ENCODE measurements around the gene NOP56.

NOP56 gene

GRCh38 chr20:2698912-2699311, 46.5 kb downstream of the NOP56 start:
- peaks cover 0 to 3% (median 0%) of the 10 kb centered on the region in 5 donors for H3K4me1 ChIP-seq (ENCODE audit: control insufficient read depth in 5 of 5, insufficient read depth in 5 of 5, low read length in 5 of 5)
- H3K27me3 ChIP-seq (ENCODE audit: control insufficient read depth in 5 of 5, insufficient read depth in 4 of 5, low read length in 5 of 5): peaks cover 27 to 56% (median 31%) of the 10 kb centered on the region in 5 donors
- H3K9ac ChIP-seq (ENCODE audit: low read length in 5 of 5): no peak overlapping the region
- H3K27ac ChIP-seq (ENCODE audit: low read depth, low read length): no peak overlapping the region
- H3K4me3 ChIP-seq (ENCODE audit: low read depth in 1 of 5, low read length in 5 of 5): no peak overlapping the region
- H3K36me3 ChIP-seq (ENCODE audit: control insufficient read depth in 5 of 5, insufficient read depth in 5 of 5, low read length in 5 of 5): no peaks in the 10 kb centered on the region
- H3K9me3 ChIP-seq (ENCODE audit: control insufficient read depth in 5 of 5, low read length in 5 of 5): no peaks in the 10 kb centered on the region

GRCh38 chr20:2699775-2700413, 47.5 kb downstream of the NOP56 start:
- peaks cover 21 to 48% (median 23%) of the 10 kb centered on the region in 5 donors for H3K27me3 ChIP-seq (ENCODE audit: control insufficient read depth in 5 of 5, insufficient read depth in 4 of 5, low read length in 5 of 5)
- no peaks in the 10 kb centered on the region for H3K4me1 ChIP-seq (ENCODE audit: control insufficient read depth in 5 of 5, insufficient read depth in 5 of 5, low read length in 5 of 5)
- H3K27ac ChIP-seq (ENCODE audit: low read depth, low read length): no peak overlapping the region
- no peaks in the 10 kb centered on the region for H3K36me3 ChIP-seq (ENCODE audit: control insufficient read depth in 5 of 5, insufficient read depth in 5 of 5, low read length in 5 of 5)
- no peak overlapping the region for H3K9ac ChIP-seq (ENCODE audit: low read length in 5 of 5)
- H3K9me3 ChIP-seq (ENCODE audit: control insufficient read depth in 5 of 5, low read length in 5 of 5): no peaks in the 10 kb centered on the region
- no peak overlapping the region for H3K4me3 ChIP-seq (ENCODE audit: low read depth in 1 of 5, low read length in 5 of 5)

GRCh38 chr20:2700913-2701620, 48.6 kb downstream of the NOP56 start:
- H3K9ac ChIP-seq (ENCODE audit: low read length in 5 of 5): no peak overlapping the region
- no peaks in the 10 kb centered on the region for H3K4me1 ChIP-seq (ENCODE audit: control insufficient read depth in 5 of 5, insufficient read depth in 5 of 5, low read length in 5 of 5)
- H3K36me3 ChIP-seq (ENCODE audit: control insufficient read depth in 5 of 5, insufficient read depth in 5 of 5, low read length in 5 of 5): no peaks in the 10 kb centered on the region

GRCh38 chr20:2701671-2702081, 49.2 kb downstream of the NOP56 start:
- Histone ChIP-seq H3K36me3 (ENCODE audit: control insufficient read depth in 5 of 5, insufficient read depth in 5 of 5, low read length in 5 of 5) (no peaks in the 10 kb centered on the region), H3K9me3 (ENCODE audit: control insufficient read depth in 5 of 5, low read length in 5 of 5) (no peaks in the 10 kb centered on the region), H3K27ac (ENCODE audit: low read depth, low read length) (no peak overlapping the region), H3K27me3 (ENCODE audit: control insufficient read depth in 5 of 5, insufficient read depth in 4 of 5, low read length in 5 of 5) (peaks cover 8 to 37% (median 12%) of the 10 kb centered on the region in 5 donors), H3K4me1 (ENCODE audit: control insufficient read depth in 5 of 5, insufficient read depth in 5 of 5, low read length in 5 of 5) (no peaks in the 10 kb centered on the region), H3K9ac (ENCODE audit: low read length in 5 of 5) (no peak overlapping the region), H3K4me3 (ENCODE audit: low read depth in 1 of 5, low read length in 5 of 5) (no peak overlapping the region)

More at GRCh38 chr20:2700913-2701620, 48.6 kb downstream of the NOP56 start:
- peaks cover 11 to 38% (median 12%) of the 10 kb centered on the region in 5 donors for H3K27me3 ChIP-seq (ENCODE audit: control insufficient read depth in 5 of 5, insufficient read depth in 4 of 5, low read length in 5 of 5)
- no peaks in the 10 kb centered on the region for H3K9me3 ChIP-seq (ENCODE audit: control insufficient read depth in 5 of 5, low read length in 5 of 5)
- H3K4me3 ChIP-seq (ENCODE audit: low read depth in 1 of 5, low read length in 5 of 5): no peak overlapping the region
- no peak overlapping the region for H3K27ac ChIP-seq (ENCODE audit: low read depth, low read length)

- Histone ChIP-seq H3K27me3 (ENCODE audit: control insufficient read depth in 5 of 5, insufficient read depth in 4 of 5, low read length in 5 of 5) (peaks cover 0 to 34% (median 5%) of the 10 kb centered on the region in 5 donors), H3K36me3 (ENCODE audit: control insufficient read depth in 5 of 5, insufficient read depth in 5 of 5, low read length in 5 of 5) (peaks cover 0 to 2% (median 0%) of the 10 kb centered on the region in 5 donors)
Measured at GRCh38 chr20:2703716-2704475, 51.5 kb downstream of the NOP56 start.

DNA sequence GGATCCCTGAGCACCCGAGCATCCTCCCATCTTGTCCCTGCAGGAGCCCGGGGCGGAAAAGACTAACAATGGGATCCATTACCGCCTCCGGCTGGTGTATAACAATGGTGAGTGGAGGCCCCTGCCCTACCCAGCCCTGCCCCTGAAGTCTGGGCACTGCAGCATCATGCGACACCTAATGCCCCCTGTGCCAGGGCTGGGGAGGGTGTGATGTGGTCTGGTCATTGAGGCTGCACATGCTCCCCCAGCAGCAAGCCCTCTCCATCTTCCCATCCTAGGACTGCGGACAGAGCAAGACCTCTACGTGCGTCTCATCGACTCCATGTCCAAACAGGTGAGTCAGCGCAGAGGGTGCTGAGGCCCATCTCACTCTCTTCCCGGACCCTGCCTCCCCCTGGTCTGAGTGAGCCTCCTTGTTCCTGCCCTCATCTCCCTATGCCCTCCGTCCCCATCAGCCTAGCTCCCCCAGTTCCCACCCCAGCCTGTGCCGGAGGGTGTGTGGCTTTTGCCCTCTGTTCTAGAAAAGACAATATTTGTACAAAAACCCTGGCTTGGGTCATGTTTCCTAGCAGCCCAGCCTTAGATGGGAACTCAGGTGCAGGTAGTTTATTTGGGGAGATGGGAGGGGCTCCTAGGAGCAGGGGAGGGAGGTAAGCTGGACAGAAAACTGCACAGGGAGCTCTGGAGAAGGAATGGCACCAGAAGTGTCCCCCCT, 53.7 kb downstream of the NOP56 start:
- Histone ChIP-seq H3K9me3 (ENCODE audit: control insufficient read depth in 5 of 5, low read length in 5 of 5) (no peaks in the 10 kb centered on the region), H3K4me3 (ENCODE audit: low read depth in 1 of 5, low read length in 5 of 5) (no peak overlapping the region), H3K36me3 (ENCODE audit: control insufficient read depth in 5 of 5, insufficient read depth in 5 of 5, low read length in 5 of 5) (peaks cover 0 to 2% (median 0%) of the 10 kb centered on the region in 5 donors), H3K27me3 (ENCODE audit: control insufficient read depth in 5 of 5, insufficient read depth in 4 of 5, low read length in 5 of 5) (peaks cover 3 to 25% (median 5%) of the 10 kb centered on the region in 5 donors), H3K9ac (ENCODE audit: low read length in 5 of 5) (no peak overlapping the region), H3K4me1 (ENCODE audit: control insufficient read depth in 5 of 5, insufficient read depth in 5 of 5, low read length in 5 of 5) (no peaks in the 10 kb centered on the region), H3K27ac (ENCODE audit: low read depth, low read length) (no peak overlapping the region)

More at GRCh38 chr20:2703716-2704475, 51.5 kb downstream of the NOP56 start:
- no peak overlapping the region for H3K9ac ChIP-seq (ENCODE audit: low read length in 5 of 5)
- H3K9me3 ChIP-seq (ENCODE audit: control insufficient read depth in 5 of 5, low read length in 5 of 5): no peaks in the 10 kb centered on the region
- no peak overlapping the region for H3K4me3 ChIP-seq (ENCODE audit: low read depth in 1 of 5, low read length in 5 of 5)
- no peaks in the 10 kb centered on the region for H3K4me1 ChIP-seq (ENCODE audit: control insufficient read depth in 5 of 5, insufficient read depth in 5 of 5, low read length in 5 of 5)
- no peak overlapping the region for H3K27ac ChIP-seq (ENCODE audit: low read depth, low read length)

DNA sequence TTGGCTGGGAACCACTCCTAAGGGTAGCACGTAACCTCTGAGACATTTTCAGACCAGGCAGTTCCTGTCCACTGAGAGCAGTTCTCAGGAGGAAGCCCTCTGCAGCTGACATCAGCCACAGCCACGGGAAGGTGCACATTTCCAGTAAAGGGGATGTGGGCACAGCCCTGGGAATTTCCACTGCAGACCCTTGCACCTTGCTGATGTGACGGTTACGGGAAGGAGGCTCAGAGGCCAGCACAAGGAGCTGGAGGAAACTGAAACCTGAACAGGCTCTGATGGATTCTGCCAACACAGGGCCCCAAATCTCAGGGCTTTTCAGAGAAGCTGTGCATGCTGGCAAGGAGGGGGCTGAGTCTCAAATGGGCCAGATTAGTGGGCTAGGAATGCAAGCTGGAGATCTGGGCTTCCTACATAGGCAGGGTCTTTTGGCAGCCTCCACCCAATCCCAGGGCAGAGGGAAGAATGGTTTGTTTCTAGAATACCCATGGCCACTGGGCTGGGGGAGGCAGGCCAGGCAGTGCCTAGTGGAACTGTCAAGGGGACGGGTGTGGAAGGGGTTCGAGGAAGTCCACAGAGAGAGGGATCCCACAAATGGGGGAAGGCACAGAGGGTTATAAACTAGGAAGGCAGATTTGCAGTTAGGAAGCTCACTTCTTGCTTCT, 54.4 kb downstream of the NOP56 start:
- Histone ChIP-seq H3K4me3 (ENCODE audit: low read depth in 1 of 5, low read length in 5 of 5) (no peak overlapping the region), H3K27me3 (ENCODE audit: control insufficient read depth in 5 of 5, insufficient read depth in 4 of 5, low read length in 5 of 5) (peaks cover 2 to 17% (median 5%) of the 10 kb centered on the region in 5 donors), H3K27ac (ENCODE audit: low read depth, low read length) (no peak overlapping the region), H3K9me3 (ENCODE audit: control insufficient read depth in 5 of 5, low read length in 5 of 5) (no peaks in the 10 kb centered on the region), H3K36me3 (ENCODE audit: control insufficient read depth in 5 of 5, insufficient read depth in 5 of 5, low read length in 5 of 5) (peaks cover 0 to 2% (median 0%) of the 10 kb centered on the region in 5 donors), H3K4me1 (ENCODE audit: control insufficient read depth in 5 of 5, insufficient read depth in 5 of 5, low read length in 5 of 5) (no peaks in the 10 kb centered on the region), H3K9ac (ENCODE audit: low read length in 5 of 5) (no peak overlapping the region)

DNA sequence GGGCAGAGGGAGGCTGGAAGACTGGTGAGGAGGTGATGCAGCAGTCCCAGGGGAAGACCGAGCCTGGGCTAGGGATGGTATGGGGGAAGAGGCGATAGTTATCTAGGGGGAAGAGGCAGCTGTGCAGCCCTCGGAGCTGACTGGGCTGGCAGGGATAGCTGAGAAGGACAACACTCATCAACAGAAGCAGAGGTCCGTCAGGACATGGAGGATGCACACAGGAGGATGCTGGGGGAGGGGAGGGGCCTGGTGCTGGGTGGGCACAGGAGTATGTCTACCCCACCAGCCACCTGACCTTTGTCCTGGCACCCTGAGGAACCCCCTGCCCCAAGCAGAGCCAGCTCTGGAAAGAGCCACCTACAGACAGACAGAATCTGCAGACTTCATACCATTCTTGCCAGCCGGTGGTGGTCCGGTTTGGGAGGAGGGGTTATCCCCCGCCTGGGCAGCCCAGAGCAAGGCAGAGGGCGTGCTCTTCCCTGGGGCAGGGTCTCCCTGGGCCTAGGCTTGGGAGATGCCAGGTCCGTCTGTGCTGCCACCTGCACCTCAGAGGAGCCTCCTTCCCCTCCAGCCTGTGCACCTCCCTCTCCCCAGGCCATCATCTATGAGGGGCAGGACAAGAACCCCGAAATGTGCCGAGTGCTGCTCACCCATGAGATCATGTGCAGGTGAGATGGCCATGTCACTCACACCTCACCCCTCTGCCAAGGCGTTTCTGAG, 55.1 kb downstream of the NOP56 start:
- Histone ChIP-seq H3K27ac (ENCODE audit: low read depth, low read length) (no peak overlapping the region), H3K9ac (ENCODE audit: low read length in 5 of 5) (no peak overlapping the region), H3K36me3 (ENCODE audit: control insufficient read depth in 5 of 5, insufficient read depth in 5 of 5, low read length in 5 of 5) (peaks cover 0 to 2% (median 0%) of the 10 kb centered on the region in 5 donors), H3K4me3 (ENCODE audit: low read depth in 1 of 5, low read length in 5 of 5) (no peak overlapping the region), H3K4me1 (ENCODE audit: control insufficient read depth in 5 of 5, insufficient read depth in 5 of 5, low read length in 5 of 5) (no peaks in the 10 kb centered on the region), H3K9me3 (ENCODE audit: control insufficient read depth in 5 of 5, low read length in 5 of 5) (no peaks in the 10 kb centered on the region), H3K27me3 (ENCODE audit: control insufficient read depth in 5 of 5, insufficient read depth in 4 of 5, low read length in 5 of 5) (peaks cover 0 to 17% (median 5%) of the 10 kb centered on the region in 5 donors)

All from subcutaneous abdominal adipose tissue (tissue), 5 donors.